Heart right ventricle (tissue), 16 donors: Measurements from ENCODE around the gene UBE3B. TPM values are rescaled to one million over a fixed set of nuclear protein-coding genes. Genes with fewer than 3 reads are reported as not detected.
A peak's percentile ranks its signal among the peaks of the same experiment; 100 is the strongest.

Experiments used
- ATAC-seq, 8 donors: fragments of 200-7000 bp; cut with Tn5 transposase; one replicate each; pipeline ENCODE4 v1.9.1; 2020; ENCODE audit warnings: mild to moderate bottlenecking in 8 of 8, moderate library complexity in 8 of 8, moderate number of reproducible peaks in 1 of 8
- DNase-seq, 2 donors: peaks; one replicate each; pipeline ENCODE4 v3.0.0-alpha.2; 2020
- H3K27ac ChIP-seq, 10 donors: fragments of 200-600 bp; sonication (generic) in 2 of 10; one replicate each; pipeline versions ENCODE4 v1.5.0 to v1.8.0; 2020 to 2022; ENCODE audit warnings: mild to moderate bottlenecking in 3 of 10
- H3K27me3 ChIP-seq, 7 donors: fragments of 200-600 bp; one replicate each; pipeline ENCODE4 v1.8.0; 2021 to 2022; ENCODE audit warnings: mild to moderate bottlenecking in 2 of 7
- H3K36me3 ChIP-seq, 9 donors: fragments of 200-600 bp; sonication (generic) in 1 of 9; one replicate each; pipeline versions ENCODE4 v1.5.0 to v1.8.0; 2020 to 2022; ENCODE audit warnings: mild to moderate bottlenecking in 2 of 9
- H3K4me1 ChIP-seq, 9 donors: fragments of 200-600 bp; sonication (generic) in 1 of 9; one replicate each; pipeline versions ENCODE4 v1.5.0 to v1.8.0; 2020 to 2022; ENCODE audit warnings: mild to moderate bottlenecking in 4 of 9
- H3K4me3 ChIP-seq, 10 donors: fragments of 200-600 bp; sonication (generic) in 2 of 10; one replicate each; pipeline versions ENCODE4 v1.5.0 to v1.8.0; 2020 to 2022; ENCODE audit warnings: mild to moderate bottlenecking in 7 of 10, moderate library complexity in 2 of 10
- H3K9me3 ChIP-seq, 11 donors: fragments of 200-600 bp in 10 of 11; sonication (generic) in 2 of 11; one replicate each; pipeline versions ENCODE4 v1.5.0 to v1.8.0; 2013 to 2022; ENCODE audit warnings: mild to moderate bottlenecking in 2 of 11, control low read depth in 1 of 11, moderate library complexity in 1 of 11
- WGBS, 2 donors: extraction: QIAGEN DNeasy Blood & Tissue Kit; methylation state at CpG; one replicate each; pipeline ENCODE4 v1.1.7; 2013; ENCODE audit warnings: inconsistent platforms in 1 of 2; 5-methylcytosine and 5-hydroxymethylcytosine counted together
- intact Hi-C, 10 donors: fragments of 100-400 bp; cut with DNase I; formaldehyde crosslinking; loops; one replicate each; pipeline versions ENCODE4 v1.11.1 to v1.14.2; 2022
- polyA plus RNA-seq, 2 donors: library from polyadenylated mRNA; stranded (reverse); fragments of 200-250 nt; gene quantifications; one replicate each; pipeline ENCODE4 v1.2.3, GENCODE V29; 2013
- total RNA-seq, 10 donors: library from RNA; stranded (reverse); fragmentation: NEBNext Ultra II Directional in 3 of 10; extraction: Animal tissue kit (Norgen Biotek cat#: 25700) in 3 of 10; gene quantifications; one replicate each; pipeline versions ENCODE4 v1.2.1 to v1.2.4, GENCODE V29; 2021 to 2023
- TF ChIP-seq, protein P1 (sequence below), 9 donors: fragments of 200-600 bp; sonication (generic) in 2 of 9; IDR thresholded peaks; one replicate each; pipeline versions ENCODE4 v1.5.0 to v1.8.0; 2021 to 2022; ENCODE audit warnings: antibody characterized with exemption in 9 of 9, mild to moderate bottlenecking in 5 of 9, moderate library complexity in 1 of 9
- donor health status: Arrhythmogenic right ventricular cardiomyopathy.
- donor health status: ischemic (EF 13 %, LVEDD 7.1; RV severe dilation, severe dysfunction).
- donor health status: healthy with polysubstance abuse.
- donor health status: DM: no; HTN: yes; CAD: no.
- donor health status: DM: no; HTN: no; CAD: no.
- donor health status: ischemic (EF 25% LVEDD 6.9; RV normal size, moderate dysfunction).
- donor health status: ischemic (EF 25% LVEDD 5.7; RV mildly dilated, moderate dysfunction).
- donor health status: healthy.
- donor health status: DM: yes; HTN: yes; CAD: no.
- donor health status: Ischemic cardiomyopathy.
- donor health status: ischemic (EF 35%, LVEDD 5.7; RV mildly dilated, moderate dysfunction).
- donor health status: nonischemic (EF 11% LVEDD 7.7; RV severe dilation, severe dysfunction).
- donor health status: DM: yes; HTN: yes; CAD: no.
- donor health status: PGD.
- donor health status: ischemic (EF 29% LVEDD 5.4; RV normal size, mild dysfunction).
- donor health status: nonischemic (EF 23%, LVEDD 6.1; RV moderate dilation, normal function).

UBE3B gene
- total and polyA plus RNA-seq, 12 donors, result 13.7 to 58.8 (median 55.5) TPM

DNA sequence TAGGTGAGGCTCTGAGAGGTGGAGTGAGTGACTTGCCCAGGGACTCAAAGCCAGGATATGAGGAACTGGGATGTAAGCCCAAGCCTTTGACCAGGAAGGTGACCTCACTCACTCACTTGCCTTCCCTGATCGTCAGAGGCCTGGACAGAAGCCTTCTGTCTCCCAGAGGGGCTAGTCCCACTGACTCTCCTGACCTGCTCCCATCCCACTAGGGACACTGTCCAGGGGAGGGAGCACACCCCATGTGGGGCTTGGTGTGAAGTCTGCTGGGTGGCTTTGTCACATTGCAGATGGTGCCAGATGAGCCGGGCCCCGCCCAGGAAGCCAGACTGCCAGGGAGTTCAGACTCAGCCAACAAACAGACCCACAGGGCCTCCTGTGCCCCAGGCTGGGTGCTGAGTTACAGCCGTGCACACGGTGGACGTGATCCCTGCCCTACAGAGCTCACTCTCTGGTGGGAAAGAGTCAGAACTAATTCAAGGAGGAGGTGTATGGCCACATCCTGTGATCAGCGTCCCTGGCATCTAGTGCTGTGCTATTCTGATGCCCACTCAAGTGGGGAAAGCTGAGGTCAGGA is 67.6 kb downstream of the UBE3B start:
- no peak overlapping the region for H3K4me3 ChIP-seq
- H3K27ac ChIP-seq, result no peak overlapping the region
- DNase-seq, result no peak
- H3K27me3 ChIP-seq, result peaks cover 0 to 28% (median 0%) of the 10 kb centered on the region in 7 donors
- intact Hi-C loops, result no loop called here
- 40 to 48% methylated on average over 7 of the region's 7 CpGs for WGBS, 2 donors
- no peaks in the 10 kb centered on the region for H3K9me3 ChIP-seq
- H3K4me1 ChIP-seq, result peaks cover 0 to 14% (median 11%) of the 10 kb centered on the region in 9 donors
- ATAC-seq, result peak; percentile 47 to 73 (median 62)
- H3K36me3 ChIP-seq, result no peaks in the 10 kb centered on the region
- TF ChIP-seq, protein P1, sequence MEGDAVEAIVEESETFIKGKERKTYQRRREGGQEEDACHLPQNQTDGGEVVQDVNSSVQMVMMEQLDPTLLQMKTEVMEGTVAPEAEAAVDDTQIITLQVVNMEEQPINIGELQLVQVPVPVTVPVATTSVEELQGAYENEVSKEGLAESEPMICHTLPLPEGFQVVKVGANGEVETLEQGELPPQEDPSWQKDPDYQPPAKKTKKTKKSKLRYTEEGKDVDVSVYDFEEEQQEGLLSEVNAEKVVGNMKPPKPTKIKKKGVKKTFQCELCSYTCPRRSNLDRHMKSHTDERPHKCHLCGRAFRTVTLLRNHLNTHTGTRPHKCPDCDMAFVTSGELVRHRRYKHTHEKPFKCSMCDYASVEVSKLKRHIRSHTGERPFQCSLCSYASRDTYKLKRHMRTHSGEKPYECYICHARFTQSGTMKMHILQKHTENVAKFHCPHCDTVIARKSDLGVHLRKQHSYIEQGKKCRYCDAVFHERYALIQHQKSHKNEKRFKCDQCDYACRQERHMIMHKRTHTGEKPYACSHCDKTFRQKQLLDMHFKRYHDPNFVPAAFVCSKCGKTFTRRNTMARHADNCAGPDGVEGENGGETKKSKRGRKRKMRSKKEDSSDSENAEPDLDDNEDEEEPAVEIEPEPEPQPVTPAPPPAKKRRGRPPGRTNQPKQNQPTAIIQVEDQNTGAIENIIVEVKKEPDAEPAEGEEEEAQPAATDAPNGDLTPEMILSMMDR (IDR thresholded peaks at IDR 0.05), result no peak

DNA sequence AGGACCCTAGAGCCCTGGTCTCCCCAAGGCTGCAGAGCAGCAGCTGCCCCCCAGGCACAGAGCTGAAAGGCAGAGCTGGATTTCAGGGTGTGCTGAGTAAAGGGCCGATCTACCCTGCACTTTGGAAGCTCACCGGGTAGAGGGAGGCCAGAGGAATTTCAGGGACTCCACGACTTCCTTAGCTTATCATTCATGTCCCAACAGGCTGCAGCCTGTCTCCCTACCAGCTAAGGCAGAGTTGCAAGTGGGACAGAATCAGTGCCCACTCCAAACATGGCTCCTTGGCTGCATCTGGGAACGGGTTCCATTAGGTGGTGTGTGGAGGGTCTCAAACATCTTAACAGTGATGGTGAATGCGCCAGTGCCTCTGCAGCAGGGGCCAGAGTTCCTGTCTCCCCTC is 68.4 kb downstream of the UBE3B start:
- TF ChIP-seq, protein P1 (IDR thresholded peaks at IDR 0.05), result no peak
- no peak for ATAC-seq
- peaks cover 0 to 14% (median 11%) of the 10 kb centered on the region in 9 donors for H3K4me1 ChIP-seq
- no peak overlapping the region for H3K27ac ChIP-seq
- H3K36me3 ChIP-seq, result no peaks in the 10 kb centered on the region
- 57 to 58% methylated on average over 5 of the region's 5 CpGs for WGBS, 2 donors
- intact Hi-C loops, result no loop called here
- no peak for DNase-seq
- no peak overlapping the region for H3K4me3 ChIP-seq
- peaks cover 0 to 34% (median under 1%) of the 10 kb centered on the region in 7 donors for H3K27me3 ChIP-seq
- no peaks in the 10 kb centered on the region for H3K9me3 ChIP-seq

DNA sequence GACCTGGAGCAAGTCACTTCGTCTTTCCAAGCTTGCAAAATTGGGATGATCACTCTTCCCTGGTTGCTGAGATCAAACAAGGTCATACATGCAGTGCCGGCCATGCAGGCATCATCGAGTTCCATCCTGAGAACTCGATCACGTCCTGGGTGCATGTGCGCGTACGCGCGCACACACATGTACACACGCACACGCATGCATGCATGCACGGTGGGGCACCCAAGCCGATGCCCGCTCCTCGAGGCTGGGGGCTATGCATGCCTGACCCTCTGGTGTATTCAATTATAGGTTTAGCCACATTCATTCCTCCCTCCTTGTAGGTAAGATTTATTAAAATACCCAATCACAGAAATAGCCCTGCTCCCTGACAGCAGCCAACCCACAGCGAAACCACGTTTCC is 69.9 kb downstream of the UBE3B start:
- H3K4me3 ChIP-seq, result no peak overlapping the region
- no peak overlapping the region for H3K27ac ChIP-seq
- DNase-seq (no peak), ATAC-seq (no peak)
- no peaks in the 10 kb centered on the region for H3K36me3 ChIP-seq
- no peaks in the 10 kb centered on the region for H3K9me3 ChIP-seq
- H3K27me3 ChIP-seq, result peaks cover 0 to 43% (median 5%) of the 10 kb centered on the region in 7 donors
- H3K4me1 ChIP-seq, result peaks cover 0 to 14% (median 11%) of the 10 kb centered on the region in 9 donors
- intact Hi-C loops, result no loop called here
- 91 to 94% methylated on average over 18 of the region's 18 CpGs for WGBS, 2 donors
- TF ChIP-seq, protein P1 (IDR thresholded peaks at IDR 0.05), result no peak

DNA sequence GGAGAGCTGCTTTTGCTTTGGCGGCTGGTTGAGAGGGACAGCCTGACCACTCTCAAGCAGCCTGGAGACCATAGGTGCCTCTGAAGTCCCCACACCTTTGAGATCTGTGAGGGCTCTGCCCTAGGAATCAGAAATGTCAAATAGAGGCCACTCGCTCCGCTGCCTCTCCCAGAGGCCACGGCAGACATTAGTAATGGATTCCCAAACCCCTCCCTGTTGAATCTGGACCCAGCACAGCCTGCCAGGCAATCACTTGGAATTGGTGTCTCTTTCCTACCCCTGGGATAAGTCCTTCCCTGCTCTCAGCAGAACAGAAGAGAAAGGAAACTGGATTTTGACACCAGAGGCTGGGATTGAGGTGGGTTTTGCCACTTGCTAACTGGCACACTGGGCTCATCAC is 70.8 kb downstream of the UBE3B start:
- Histone ChIP-seq H3K27ac (no peak overlapping the region), H3K4me1 (peaks cover 0 to 14% (median 11%) of the 10 kb centered on the region in 9 donors), H3K27me3 (peaks cover 0 to 51% (median 5%) of the 10 kb centered on the region in 7 donors), H3K9me3 (no peaks in the 10 kb centered on the region), H3K36me3 (no peaks in the 10 kb centered on the region), H3K4me3 (no peak overlapping the region)
- DNase-seq (no peak), ATAC-seq (no peak)
- TF ChIP-seq, protein P1 (IDR thresholded peaks at IDR 0.05), result no peak
- WGBS, 2 donors, result 73% methylated on average over 4 of the region's 4 CpGs
- intact Hi-C loops, result no loop called here
